8988T (cell line): ENCODE results near the gene OR2AJ1.

Experiments
- DNase-seq: peaks from one replicate; pipeline ENCODE4 v3.0.0; 2011

The OR2AJ1 gene

GRCh38 chr1:247962911-247963588 lies 38.4 kb downstream of the OR2AJ1 start:
- DNase-seq = no peak

- no peak for DNase-seq
Measured at GRCh38 chr1:247964933-247965332, 40.2 kb downstream of the OR2AJ1 start, which contains the start of gene OR2AK2. TSS of gene OR2AK2 (plus strand) at chr1:247965233. CDS start at chr1:247965377, 144 bp downstream.

GRCh38 chr1:247966532-247967204 lies 42.0 kb downstream of the OR2AJ1 start:
- DNase-seq = no peak
